Kidney (tissue), 14 donors: Measurements from ENCODE around the gene ICAM3. TPM values are rescaled to one million over a fixed set of nuclear protein-coding genes. Genes with fewer than 3 reads are reported as not detected.

ENCODE experiments used
- DNase-seq, 5 donors: peaks; one replicate each; pipeline ENCODE4 v3.0.0-alpha.2; 2013 to 2020
- FAIRE-seq: peaks from 2 replicates; lab custom pipeline; 2012; peaks lifted over from hg19 to GRCh38; lab: Jason Lieb, UNC
- H3K27ac ChIP-seq, 2 donors: one replicate each; pipeline ENCODE4 v1.7.0; 2013; ENCODE audit warnings: low read depth in 2 of 2, low read length in 2 of 2, inconsistent platforms in 1 of 2
- H3K27me3 ChIP-seq: one replicate; pipeline ENCODE4 v1.7.1; 2013; ENCODE audit warnings: low read length, inconsistent platforms; ENCODE audit not compliant: control insufficient read depth, insufficient read depth
- H3K36me3 ChIP-seq, 3 donors: one replicate each; pipeline versions ENCODE4 v1.7.0 to v1.7.1; 2013; ENCODE audit warnings: low read length in 3 of 3, control low read depth in 1 of 3, inconsistent platforms in 1 of 3; ENCODE audit not compliant: insufficient read depth in 3 of 3, control insufficient read depth in 2 of 3
- H3K4me1 ChIP-seq, 3 donors: one replicate each; pipeline versions ENCODE4 v1.7.0 to v1.7.1; 2013; ENCODE audit warnings: low read length in 3 of 3, inconsistent platforms in 1 of 3, low read depth in 1 of 3; ENCODE audit not compliant: control insufficient read depth in 2 of 3, insufficient read depth in 2 of 3
- H3K4me3 ChIP-seq, 3 donors: one replicate each; pipeline versions ENCODE4 v1.7.0 to v1.8.1; 2013; ENCODE audit warnings: low read length in 3 of 3, control low read depth in 1 of 3, inconsistent platforms in 1 of 3
- H3K9ac ChIP-seq, 3 donors: one replicate each; pipeline versions ENCODE4 v1.7.0 to v1.7.1; 2013; ENCODE audit warnings: low read length in 3 of 3, control low read depth in 1 of 3, inconsistent platforms in 1 of 3
- H3K9me3 ChIP-seq, 3 donors: one replicate each; pipeline versions ENCODE4 v1.7.0 to v1.7.1; 2013; ENCODE audit warnings: low read length in 3 of 3, control low read depth in 1 of 3, inconsistent platforms in 1 of 3; ENCODE audit not compliant: control insufficient read depth in 2 of 3, insufficient read depth in 1 of 3
- CTCF ChIP-seq: IDR thresholded peaks from 3 replicates; pipeline ENCODE4 v1.5.1; 2012; ENCODE audit warnings: mild to moderate bottlenecking, moderate library complexity, borderline replicate concordance; ENCODE audit not compliant: insufficient read depth; ENCODE audit errors: extremely low read depth
- intact Hi-C: fragments of 100-400 bp; cut with DNase I; formaldehyde crosslinking; loops from one replicate; pipeline ENCODE4 v1.11.1; 2022
- polyA plus RNA-seq: library from polyadenylated mRNA; stranded (reverse); fragments of 350-450 nt; fragmentation: Illumina TruSeq; extraction: RNeasy Lipid Tissue Mini Kit (QIAGEN cat#74804); gene quantifications from one replicate; pipeline ENCODE4 v1.2.3, GENCODE V29; 2014; ENCODE audit warnings: low read depth, low replicate concordance; ENCODE audit not compliant: insufficient read depth
- total RNA-seq: library from RNA; stranded (reverse); fragmentation: NEBNext Ultra II Directional; extraction: Animal tissue kit (Norgen Biotek cat#: 25700); gene quantifications from one replicate; pipeline ENCODE4 v1.2.1, GENCODE V29; 2021
- donor health status: control.
- donor health status: control.
- donor health status: control.
- donor health status: control.
- donor health status: control.
- donor health status: DM: yes; HTN: yes; CAD: no.
- donor health status: Normal renal cell carcinoma (clear cell type).

Gene ICAM3
- total and polyA plus RNA-seq, 2 donors from 2014 or later, result 17.4 to 21.8 TPM

- H3K36me3 ChIP-seq, result peaks cover 0 to under 1% (median 0%) of the 10 kb centered on the region in 3 donors
- FAIRE-seq, result no peak
- no peak for DNase-seq
- peak within 1 kb of the TSS in 1 of 3 donors; percentile 32 for H3K4me3 ChIP-seq
- no peak for TF ChIP-seq CTCF
- H3K27me3 ChIP-seq, result peaks cover 46% of the 10 kb centered on the region
- peaks cover 0 to 33% (median 7%) of the 10 kb centered on the region in 3 donors for H3K4me1 ChIP-seq
- H3K9ac ChIP-seq, result peak within 1 kb of the TSS in 1 of 3 donors; percentile 19
- H3K9me3 ChIP-seq, result no peaks in the 10 kb centered on the region
- no peak within 1 kb of the TSS for H3K27ac ChIP-seq
- intact Hi-C loops, result no loop called here
Measured at GRCh38 chr19:10289836-10290356, 49.5 kb downstream of the ICAM3 start, which contains the start of gene ICAM5. Gene ICAM5, plus strand, starts transcription at chr19:10289952. Its CDS starts 92 bp downstream, at chr19:10290044.

GRCh38 chr19:10289167-10289835 lies 50.1 kb downstream of the ICAM3 start:
- Histone ChIP-seq H3K27me3 (peaks cover 41% of the 10 kb centered on the region), H3K27ac (no peak overlapping the region), H3K9me3 (no peaks in the 10 kb centered on the region), H3K4me1 (peaks cover 0 to 30% (median 7%) of the 10 kb centered on the region in 3 donors), H3K36me3 (peaks cover 0 to 3% (median 0%) of the 10 kb centered on the region in 3 donors), H3K9ac (peak overlapping the region in 1 of 3 donors; percentile 19), H3K4me3 (peak overlapping the region in 1 of 3 donors; percentile 32)
- intact Hi-C loops, result no loop called here
- DNase-seq (peak in 3 of 5 donors; percentile 29 to 87 (median 74)), FAIRE-seq (no peak)
- TF ChIP-seq CTCF, result no peak

- intact Hi-C loops, result no loop called here
- Histone ChIP-seq H3K9ac (no peak overlapping the region), H3K27me3 (peaks cover 37% of the 10 kb centered on the region), H3K27ac (no peak overlapping the region), H3K9me3 (no peaks in the 10 kb centered on the region), H3K4me1 (peaks cover 0 to 28% (median 7%) of the 10 kb centered on the region in 3 donors), H3K4me3 (no peak overlapping the region), H3K36me3 (peaks cover 0 to 3% (median 0%) of the 10 kb centered on the region in 3 donors)
- FAIRE-seq, result no peak
- TF ChIP-seq CTCF, result no peak
- DNase-seq, result peak in 3 of 5 donors; percentile 53 to 64 (median 59)
Measured at GRCh38 chr19:10288662-10289166, 50.7 kb downstream of the ICAM3 start.
